Memory B cell (primary cell): ENCODE measurements around the gene C3AR1.
"Not testable (repeated sequence)": the region's sequence is repeated elsewhere in the genome, so short reads cannot be mapped to it uniquely, and the experiment has no call there.

Experiments
- ATAC-seq: fragments of 150-1000 bp; cut with Tn5 transposase; 2 replicates; pipeline ENCODE4 v1.10.0; 2021; ENCODE audit warnings: low read depth, mild to moderate bottlenecking, moderate library complexity
- DNase-seq, 2 donors: peaks; one replicate each; pipeline ENCODE4 v3.0.0; 2022; ENCODE audit warnings: low spot score in 2 of 2
- H3K27ac Mint-ChIP-seq: one replicate; pipeline ENCODE4 v1.8.0; 2022; ENCODE audit warnings: mild to moderate bottlenecking, moderate library complexity, mixed read lengths
- H3K27me3 Mint-ChIP-seq: one replicate; pipeline ENCODE4 v1.8.0; 2022; ENCODE audit warnings: mixed read lengths
- H3K36me3 Mint-ChIP-seq: one replicate; pipeline ENCODE4 v1.8.0; 2022; ENCODE audit warnings: mild to moderate bottlenecking, mixed read lengths
- H3K4me1 Mint-ChIP-seq: one replicate; pipeline ENCODE4 v1.8.0; 2022; ENCODE audit warnings: mixed read lengths
- H3K4me3 Mint-ChIP-seq: one replicate; pipeline ENCODE4 v1.8.0; 2022; ENCODE audit warnings: mild to moderate bottlenecking, moderate library complexity, mixed read lengths
- H3K9me3 Mint-ChIP-seq: one replicate; pipeline ENCODE4 v1.8.0; 2022; ENCODE audit warnings: mixed read lengths

C3AR1 gene

GRCh38 chr12:8065991-8066594, at the start of gene C3AR1:
TSS of gene C3AR1 (minus strand) at chr12:8066359. CDS start at chr12:8060185, 6,174 bp downstream.
- no peaks in the 10 kb centered on the region for H3K9me3 Mint-ChIP-seq
- peaks cover 8% of the 10 kb centered on the region for H3K4me1 Mint-ChIP-seq
- ATAC-seq: peak; percentile 59
- H3K4me3 Mint-ChIP-seq: no peak within 1 kb of the TSS
- H3K27ac Mint-ChIP-seq: no peak within 1 kb of the TSS
- no peak for DNase-seq
- H3K27me3 Mint-ChIP-seq: peaks cover 3% of the 10 kb centered on the region
- H3K36me3 Mint-ChIP-seq: peaks cover 3% of the 10 kb centered on the region

GRCh38 chr12:8113117-8113516, 47.0 kb upstream of the C3AR1 start:
- not testable (repeated sequence) for H3K4me3 Mint-ChIP-seq, H3K36me3 Mint-ChIP-seq, H3K27ac Mint-ChIP-seq, DNase-seq, H3K9me3 Mint-ChIP-seq, H3K4me1 Mint-ChIP-seq, H3K27me3 Mint-ChIP-seq, ATAC-seq

DNA sequence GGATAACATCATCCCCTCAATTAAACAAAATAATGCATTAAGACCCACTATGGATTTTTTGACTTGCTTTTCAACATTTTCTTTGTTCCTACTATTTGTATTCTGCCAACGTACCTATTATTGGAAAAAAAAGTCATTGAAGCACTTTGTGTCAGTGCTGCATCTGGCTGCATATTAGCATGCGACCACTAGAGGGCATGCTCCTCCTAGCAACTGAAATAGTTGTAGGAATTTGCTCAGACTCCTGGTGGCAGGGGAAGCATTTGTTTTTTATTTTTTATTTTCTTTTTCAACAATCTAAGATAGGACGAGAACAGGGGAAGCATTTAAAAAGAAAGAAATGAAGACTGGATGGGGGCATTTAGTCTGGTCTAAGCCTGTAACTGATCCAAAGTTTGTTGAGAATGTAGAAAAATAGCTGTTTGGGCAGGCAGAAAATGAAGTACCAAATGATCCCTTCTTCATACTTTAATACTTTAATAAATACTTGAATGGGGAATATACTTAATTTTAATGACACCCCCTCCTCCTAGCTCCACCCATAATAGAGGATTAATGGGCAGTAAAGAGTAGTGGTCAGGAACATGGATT, 42.7 kb upstream of the C3AR1 start:
- Mint-ChIP-seq H3K36me3 (peaks cover 22% of the 10 kb centered on the region), H3K27ac (no peak overlapping the region), H3K4me1 (no peaks in the 10 kb centered on the region), H3K9me3 (peaks cover 3% of the 10 kb centered on the region), H3K4me3 (no peak overlapping the region), H3K27me3 (no peaks in the 10 kb centered on the region)
- peak; percentile 66 to 76 for DNase-seq
- ATAC-seq: peak; percentile 77

DNA sequence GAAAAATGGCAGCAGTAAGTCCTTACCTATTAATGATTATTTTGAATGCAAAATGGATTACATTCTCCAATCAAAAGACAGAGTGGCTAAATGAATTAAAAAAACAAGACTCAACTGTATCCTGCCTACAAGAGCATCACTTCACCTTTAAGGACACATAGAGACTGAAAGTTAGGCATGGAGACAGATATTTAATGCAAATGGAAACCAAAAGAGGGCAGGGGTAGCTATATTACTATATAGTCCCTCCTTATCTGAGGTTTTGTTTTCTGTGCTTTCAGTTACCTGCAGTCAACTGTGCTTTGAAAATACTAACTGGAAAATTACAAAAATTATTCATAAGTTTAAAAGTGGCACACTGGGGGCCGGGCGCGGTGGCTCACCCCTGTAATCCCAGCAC, 33.1 kb upstream of the C3AR1 start:
- Mint-ChIP-seq H3K27ac (no peak overlapping the region), H3K4me3 (no peak overlapping the region), H3K9me3 (no peaks in the 10 kb centered on the region), H3K27me3 (no peaks in the 10 kb centered on the region), H3K36me3 (peaks cover 24% of the 10 kb centered on the region), H3K4me1 (no peaks in the 10 kb centered on the region)
- ATAC-seq (no peak), DNase-seq (no peak)

DNA sequence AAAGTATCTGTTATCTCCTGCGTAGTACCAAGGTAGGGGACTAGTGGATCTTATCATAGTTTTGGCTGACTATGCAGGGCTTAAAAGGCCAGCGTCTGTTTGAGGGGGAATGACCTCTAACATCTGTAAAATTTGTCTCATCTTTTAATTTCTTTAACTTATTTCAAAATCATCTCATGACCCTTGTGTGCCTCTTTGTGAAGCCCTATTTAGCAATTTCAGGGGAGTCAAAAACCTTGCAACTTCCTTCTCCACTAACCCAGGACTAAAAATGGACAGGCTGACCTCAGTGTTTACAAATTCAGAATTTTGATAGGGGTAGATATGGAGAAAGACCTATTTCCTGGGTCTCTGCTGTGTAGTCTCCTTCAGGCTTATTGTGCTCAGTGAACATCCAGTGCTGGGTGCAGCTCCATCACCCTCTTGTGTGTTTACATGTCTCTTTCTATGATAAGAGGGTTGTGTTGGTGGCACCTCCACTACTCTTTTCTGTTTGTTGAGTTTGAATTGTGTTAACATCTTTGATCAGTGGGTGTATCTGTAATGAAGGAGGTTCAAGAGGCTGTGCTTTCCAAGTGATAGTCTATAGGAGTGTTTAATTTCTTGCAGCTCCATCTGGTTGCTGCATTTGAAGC, 30.2 kb upstream of the C3AR1 start:
- no peaks in the 10 kb centered on the region for H3K4me1 Mint-ChIP-seq
- DNase-seq (no peak), ATAC-seq (no peak)
- H3K4me3 Mint-ChIP-seq: no peak overlapping the region
- no peak overlapping the region for H3K27ac Mint-ChIP-seq
- no peaks in the 10 kb centered on the region for H3K27me3 Mint-ChIP-seq
- H3K36me3 Mint-ChIP-seq: peaks cover 40% of the 10 kb centered on the region
- no peaks in the 10 kb centered on the region for H3K9me3 Mint-ChIP-seq

GRCh38 chr12:8093291-8093690, 27.1 kb upstream of the C3AR1 start:
- H3K4me1 Mint-ChIP-seq: peaks cover 8% of the 10 kb centered on the region
- H3K27ac Mint-ChIP-seq: no peak overlapping the region
- DNase-seq (no peak), ATAC-seq (no peak)
- H3K4me3 Mint-ChIP-seq: no peak overlapping the region
- H3K9me3 Mint-ChIP-seq: no peaks in the 10 kb centered on the region
- H3K27me3 Mint-ChIP-seq: no peaks in the 10 kb centered on the region
- H3K36me3 Mint-ChIP-seq: peaks cover 52% of the 10 kb centered on the region

DNA sequence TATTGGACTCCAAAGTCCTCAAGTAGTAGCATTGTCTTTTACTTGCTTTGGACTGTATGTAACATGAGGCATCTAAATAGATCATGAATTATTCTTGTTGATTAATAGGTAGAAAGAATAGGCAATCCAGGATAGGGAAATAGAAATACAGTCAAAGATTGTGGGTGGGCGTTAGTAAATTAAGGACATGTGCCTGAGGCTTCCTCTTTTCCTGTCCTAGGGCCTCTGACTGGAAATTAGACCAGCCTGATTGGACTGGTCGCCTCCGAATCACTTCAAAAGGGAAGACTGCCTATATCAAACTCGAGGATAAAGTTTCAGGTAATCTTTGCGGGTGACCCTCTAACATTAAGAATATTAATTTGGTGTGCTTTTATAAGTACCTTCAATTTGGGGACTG, 23.6 kb upstream of the C3AR1 start:
- Mint-ChIP-seq H3K27me3 (no peaks in the 10 kb centered on the region), H3K36me3 (peaks cover 39% of the 10 kb centered on the region), H3K27ac (no peak overlapping the region), H3K4me1 (peaks cover 17% of the 10 kb centered on the region), H3K9me3 (no peaks in the 10 kb centered on the region), H3K4me3 (no peak overlapping the region)
- ATAC-seq: no peak
- no peak for DNase-seq

DNA sequence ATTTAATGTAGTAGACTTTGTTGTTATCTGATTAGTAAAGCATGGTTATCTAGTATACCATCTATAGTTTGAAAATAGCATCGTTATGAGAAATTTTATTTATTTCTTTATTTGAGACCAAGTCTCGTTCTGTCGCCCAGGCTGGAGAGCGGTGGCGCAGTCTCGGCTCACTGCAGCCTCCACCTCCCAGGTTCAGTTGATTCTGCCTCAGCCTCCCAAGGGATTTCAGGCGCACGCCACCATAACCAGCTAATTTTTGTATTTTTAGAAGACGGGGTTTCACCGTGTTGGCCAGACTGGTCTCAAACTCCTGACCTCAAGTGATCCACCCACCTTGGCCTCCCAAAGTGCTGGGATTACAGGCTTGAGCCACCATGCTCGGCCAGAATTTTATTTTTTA, 23.1 kb upstream of the C3AR1 start:
- Mint-ChIP-seq H3K36me3 (peaks cover 38% of the 10 kb centered on the region), H3K4me1 (peaks cover 21% of the 10 kb centered on the region), H3K27ac (peak overlapping the region; percentile 86)
- DNase-seq, H3K4me3 Mint-ChIP-seq, H3K27me3 Mint-ChIP-seq, ATAC-seq, H3K9me3 Mint-ChIP-seq: not testable (repeated sequence)

GRCh38 chr12:8088574-8088973, 22.4 kb upstream of the C3AR1 start:
- no peaks in the 10 kb centered on the region for H3K27me3 Mint-ChIP-seq

GRCh38 chr12:8087666-8088065, 21.5 kb upstream of the C3AR1 start:
- Mint-ChIP-seq H3K9me3 (no peaks in the 10 kb centered on the region), H3K27ac (peak overlapping the region; percentile 86), H3K4me1 (peaks cover 32% of the 10 kb centered on the region), H3K27me3 (no peaks in the 10 kb centered on the region), H3K36me3 (peaks cover 28% of the 10 kb centered on the region), H3K4me3 (no peak overlapping the region)
- no peak for ATAC-seq
- DNase-seq: no peak

More at GRCh38 chr12:8088574-8088973, 22.4 kb upstream of the C3AR1 start:
- Mint-ChIP-seq H3K36me3 (peaks cover 37% of the 10 kb centered on the region), H3K27ac (peak overlapping the region; percentile 86), H3K9me3 (no peaks in the 10 kb centered on the region), H3K4me1 (peaks cover 27% of the 10 kb centered on the region), H3K4me3 (peak overlapping the region; percentile 72)
- DNase-seq (no peak), ATAC-seq (peak; percentile 98)

DNA sequence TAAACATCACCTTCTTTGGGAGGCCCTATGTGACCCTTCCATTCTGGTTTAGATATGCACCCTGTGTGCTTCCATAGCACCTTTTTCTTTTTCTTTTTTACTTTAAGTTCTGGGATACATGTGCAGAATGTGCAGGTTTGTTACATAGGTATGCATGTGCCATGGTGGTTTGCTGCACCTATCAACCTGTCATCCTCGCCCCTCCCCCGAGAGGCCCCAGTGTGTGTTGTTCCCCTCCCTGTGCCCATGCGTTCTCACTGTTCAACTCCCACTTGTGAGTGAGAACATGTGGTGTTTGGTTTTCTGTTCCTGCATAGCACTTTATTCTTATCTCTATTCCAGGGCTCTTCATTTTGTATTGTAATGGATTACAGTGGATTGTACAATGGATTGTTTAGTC, 18.2 kb upstream of the C3AR1 start:
- H3K27me3 Mint-ChIP-seq, H3K36me3 Mint-ChIP-seq, ATAC-seq, H3K9me3 Mint-ChIP-seq, DNase-seq: not testable (repeated sequence)
- Mint-ChIP-seq H3K4me1 (peaks cover 45% of the 10 kb centered on the region), H3K27ac (peak overlapping the region; percentile 73), H3K4me3 (peak overlapping the region; percentile 32)

- Mint-ChIP-seq H3K4me1 (peaks cover 34% of the 10 kb centered on the region), H3K4me3 (peak overlapping the region; percentile 94), H3K27me3 (no peaks in the 10 kb centered on the region), H3K9me3 (no peaks in the 10 kb centered on the region), H3K36me3 (peaks cover 7% of the 10 kb centered on the region), H3K27ac (peak overlapping the region; percentile 94)
- ATAC-seq (no peak), DNase-seq (no peak)
Measured at GRCh38 chr12:8082808-8083100, 16.6 kb upstream of the C3AR1 start.

DNA sequence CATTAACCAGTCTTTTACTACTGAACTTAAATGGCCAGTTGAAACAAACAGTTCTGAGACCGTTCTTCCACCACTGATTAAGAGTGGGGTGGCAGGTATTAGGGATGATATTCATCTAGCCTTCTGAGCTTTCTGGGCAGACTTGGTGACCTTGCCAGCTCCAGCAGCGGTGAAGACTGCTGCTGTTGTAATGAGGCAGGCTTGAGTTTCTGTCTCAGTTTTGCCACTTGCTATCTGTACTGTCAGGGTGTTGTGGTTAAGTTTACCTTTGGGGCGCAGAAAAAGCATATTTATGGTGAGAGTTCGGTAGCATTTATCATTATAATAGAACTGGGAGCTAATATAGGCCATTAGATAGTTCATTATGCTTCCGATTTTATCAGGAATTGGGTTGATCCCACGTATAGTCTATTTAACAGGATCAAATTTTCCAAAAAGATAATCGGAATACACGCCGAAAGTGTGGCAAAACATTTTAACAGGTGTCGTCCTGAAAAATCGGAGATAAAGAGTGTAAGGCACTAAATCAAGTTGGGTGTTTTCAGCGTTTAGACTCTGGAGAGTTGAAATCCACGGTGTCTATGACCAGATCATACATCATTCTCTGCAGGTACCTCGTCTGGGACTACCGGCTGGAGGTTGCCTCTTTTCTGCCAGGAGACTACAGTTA, 15.2 kb upstream of the C3AR1 start:
- DNase-seq: peak in 1 of 2 donors; percentile 5
- ATAC-seq: no peak

GRCh38 chr12:8080120-8080519, 14.0 kb upstream of the C3AR1 start:
- no peaks in the 10 kb centered on the region for H3K9me3 Mint-ChIP-seq
- peaks cover 29% of the 10 kb centered on the region for H3K4me1 Mint-ChIP-seq
- H3K4me3 Mint-ChIP-seq: peak overlapping the region; percentile 33
- H3K36me3 Mint-ChIP-seq: peaks cover 2% of the 10 kb centered on the region
- ATAC-seq (peak; percentile 17), DNase-seq (peak in 1 of 2 donors; percentile 20)
- peak overlapping the region; percentile 81 for H3K27ac Mint-ChIP-seq
- H3K27me3 Mint-ChIP-seq: no peaks in the 10 kb centered on the region

More for the DNA sequence above, 15.2 kb upstream of the C3AR1 start:
- Mint-ChIP-seq H3K36me3 (peaks cover 5% of the 10 kb centered on the region), H3K27me3 (no peaks in the 10 kb centered on the region), H3K4me3 (peak overlapping the region; percentile 94), H3K27ac (peak overlapping the region; percentile 94), H3K9me3 (no peaks in the 10 kb centered on the region), H3K4me1 (peaks cover 32% of the 10 kb centered on the region)
